ENCODE data around the gene LIF.
A peak's percentile ranks its signal among the peaks of the same experiment; 100 is the strongest.

Gene LIF

DNA sequence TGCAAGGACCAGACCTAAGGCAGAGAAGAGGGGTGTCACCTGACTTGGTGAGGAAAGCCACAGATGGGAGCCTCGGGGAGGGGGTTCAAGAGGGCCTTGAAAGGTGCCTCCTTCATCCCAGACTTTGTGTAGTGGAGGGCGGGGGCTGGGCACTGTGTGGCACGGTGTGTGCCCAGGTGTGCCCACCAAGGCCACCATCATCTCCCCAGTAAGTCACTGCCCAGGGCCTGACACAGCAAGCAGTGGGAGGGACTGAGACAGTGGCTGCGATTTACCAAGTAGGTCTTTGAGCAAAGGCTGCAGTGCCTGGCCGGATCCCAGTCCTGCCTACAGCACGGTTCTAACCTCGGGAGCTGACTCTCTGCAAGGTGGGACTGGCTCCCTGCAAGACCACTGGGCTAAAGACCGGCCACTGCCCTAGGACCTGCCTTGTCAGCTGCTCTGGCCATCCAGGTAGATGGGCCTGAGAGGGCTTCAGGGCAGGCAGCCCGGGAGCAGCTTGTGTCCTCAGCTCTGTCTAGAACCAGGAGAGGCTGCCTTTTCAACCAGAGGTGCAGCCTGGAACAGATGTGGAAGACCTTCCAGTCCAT, 18.7 kb upstream of the LIF start:
- DNase-seq = no peak

DNA sequence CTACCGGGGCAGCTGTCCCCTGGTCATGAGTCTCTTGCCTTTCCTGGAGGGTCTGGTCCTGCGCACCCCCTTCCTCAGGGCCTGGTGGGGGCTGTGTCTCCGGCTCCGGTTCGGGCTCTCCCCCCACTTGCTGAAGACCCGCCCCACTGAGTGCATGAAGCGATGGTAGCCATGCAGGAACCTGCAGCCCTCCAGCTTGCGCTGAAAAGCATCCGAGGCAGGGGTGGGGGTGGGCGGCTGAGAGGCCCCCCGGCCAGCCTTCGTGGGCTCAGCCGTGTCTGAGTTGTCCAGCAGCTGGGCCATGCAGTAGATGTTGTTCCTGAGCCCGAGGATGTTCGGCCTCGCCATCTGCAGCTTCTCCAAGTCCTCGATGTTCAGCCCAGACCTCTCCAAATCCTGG, 17.3 kb upstream of the LIF start:
- no peak for DNase-seq

DNA sequence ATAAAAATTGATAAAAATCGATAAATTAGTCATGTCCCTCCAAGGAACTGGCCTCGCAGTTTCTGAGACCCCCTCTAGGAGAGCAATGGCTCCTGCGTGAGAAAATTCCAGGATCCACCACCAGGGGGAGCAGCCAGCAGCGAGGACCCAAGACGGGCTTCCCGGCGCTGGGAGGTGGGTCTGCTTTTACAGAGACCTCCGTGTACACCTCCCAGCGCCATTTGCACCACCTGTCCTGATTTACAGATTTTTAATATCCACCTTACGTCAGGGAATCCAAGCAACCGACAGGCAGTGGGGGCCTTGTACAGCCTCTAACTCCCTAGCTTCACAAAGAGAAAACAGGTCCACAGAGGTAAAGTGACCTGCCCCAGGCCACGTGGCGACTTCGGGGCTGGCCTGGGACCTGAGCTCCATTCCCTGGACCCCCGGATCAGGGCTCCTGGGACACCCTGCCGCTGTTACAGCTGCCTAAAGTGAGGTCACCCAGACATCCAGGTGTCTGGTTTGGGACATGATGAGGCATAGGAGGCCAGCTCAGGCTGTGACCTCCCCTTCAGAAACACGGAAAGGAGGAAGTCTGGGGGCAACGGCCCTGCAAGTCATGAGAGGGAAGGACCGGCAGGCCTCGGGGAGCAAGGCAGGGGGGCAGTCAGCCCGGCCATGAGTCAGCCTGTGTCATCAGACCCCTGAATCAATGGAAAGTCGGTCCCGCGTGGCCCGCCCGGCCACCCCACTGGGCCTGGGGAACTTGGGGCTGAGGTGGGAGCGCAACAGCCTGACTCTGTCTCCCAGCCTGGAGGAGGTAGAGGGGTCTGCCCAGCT, 16.6 kb upstream of the LIF start:
- DNase-seq = peak in 44 of 51 donors; percentile 12 to 78 (median 47)

DNA sequence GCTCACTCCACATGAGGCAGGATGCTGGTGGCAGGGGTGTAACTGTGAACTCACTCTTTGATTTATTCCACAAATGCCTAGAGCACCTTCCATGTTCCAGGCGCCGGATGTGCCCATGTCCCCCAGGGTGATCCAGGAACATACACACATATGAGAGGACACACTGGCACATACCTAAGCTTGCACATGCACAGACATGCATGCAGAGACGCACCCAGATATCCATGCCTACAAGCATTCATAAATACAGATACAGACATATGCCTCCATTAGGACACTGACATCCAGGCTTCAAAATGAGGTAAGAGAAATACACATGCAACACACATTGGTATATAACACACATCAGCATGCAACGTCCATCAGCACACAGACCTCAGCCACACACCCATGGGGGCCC, 15.6 kb upstream of the LIF start:
- DNase-seq = no peak

DNA sequence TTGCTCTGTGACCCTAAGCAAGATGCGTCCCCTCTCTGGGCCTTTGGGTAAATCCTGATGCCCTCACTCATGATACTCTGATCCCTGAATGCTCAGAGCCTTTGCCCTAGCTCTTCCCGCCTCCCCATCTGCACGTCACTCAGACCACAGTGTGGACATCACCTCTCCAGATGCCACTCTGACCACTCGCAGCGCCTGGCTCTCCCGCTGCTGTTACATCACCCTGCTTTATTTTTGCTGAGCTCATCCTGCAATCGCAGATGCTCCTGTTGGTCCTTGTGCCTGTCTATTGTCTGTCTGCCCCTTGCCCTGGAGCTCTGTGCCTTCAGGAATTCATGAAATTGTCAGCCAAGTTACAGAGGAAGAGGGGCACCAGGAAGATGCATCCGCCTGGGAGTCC, 14.6 kb upstream of the LIF start:
- DNase-seq = no peak

DNA sequence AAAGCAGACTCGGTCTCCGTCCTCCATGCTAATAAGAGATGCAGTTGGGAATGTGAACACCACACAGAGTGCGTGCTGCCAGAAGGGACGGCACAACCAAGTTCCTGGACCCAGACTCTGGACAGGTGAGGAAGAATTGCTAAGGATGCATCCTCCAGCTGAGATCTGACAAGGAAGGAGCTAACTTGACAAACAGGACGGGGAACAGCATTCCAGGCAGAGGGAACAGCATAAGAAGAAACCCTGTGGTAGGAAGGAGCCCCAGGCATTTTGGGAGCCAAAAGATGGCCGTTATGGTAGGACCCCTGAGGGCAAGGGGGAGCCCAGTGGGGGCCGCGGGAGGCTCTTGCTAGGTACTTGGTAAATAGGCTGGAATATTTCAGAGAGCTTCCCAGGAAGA, 14.1 kb upstream of the LIF start:
- DNase-seq = no peak

DNA sequence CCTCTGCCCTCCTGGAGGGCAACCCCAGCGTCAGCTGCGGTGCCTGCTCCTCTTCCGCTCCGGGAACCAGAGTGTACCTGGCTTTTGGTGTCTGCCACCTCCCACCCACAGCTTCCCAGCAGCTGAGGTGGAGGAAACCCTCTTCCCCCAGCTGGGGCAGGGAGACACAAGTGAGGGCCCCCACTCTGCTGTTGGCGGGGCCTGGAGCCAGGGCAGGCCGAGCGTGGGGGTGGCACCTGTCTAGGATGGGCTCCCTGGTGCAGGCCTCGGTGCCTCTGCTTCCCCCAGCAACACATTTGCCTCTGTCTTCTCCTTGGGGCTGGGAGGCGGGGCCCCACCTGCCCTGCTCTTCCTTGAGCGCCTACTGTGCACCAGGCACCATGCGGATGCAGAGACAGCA, 13.7 kb upstream of the LIF start:
- DNase-seq = no peak

DNA sequence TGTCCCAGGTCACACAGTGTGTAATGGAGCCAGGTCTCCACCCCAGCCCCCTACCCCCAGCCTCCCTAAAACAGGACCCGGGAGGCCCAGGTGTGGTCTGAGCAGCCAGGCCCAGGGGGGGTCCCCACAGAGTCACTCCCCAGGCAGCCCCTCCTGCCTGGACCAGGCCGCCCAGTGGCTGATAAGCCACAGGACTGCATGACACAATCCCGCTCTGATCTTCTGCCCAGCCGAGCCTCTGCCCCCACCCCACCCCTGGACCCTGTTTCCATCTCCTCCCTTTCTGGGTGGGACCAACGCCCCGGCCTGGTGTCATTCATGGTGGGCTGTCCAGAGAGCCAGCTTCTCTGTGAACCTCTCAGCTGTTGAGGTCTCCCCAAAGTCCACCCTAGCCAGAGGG, 7.8 kb upstream of the LIF start:
- no peak for DNase-seq

DNA sequence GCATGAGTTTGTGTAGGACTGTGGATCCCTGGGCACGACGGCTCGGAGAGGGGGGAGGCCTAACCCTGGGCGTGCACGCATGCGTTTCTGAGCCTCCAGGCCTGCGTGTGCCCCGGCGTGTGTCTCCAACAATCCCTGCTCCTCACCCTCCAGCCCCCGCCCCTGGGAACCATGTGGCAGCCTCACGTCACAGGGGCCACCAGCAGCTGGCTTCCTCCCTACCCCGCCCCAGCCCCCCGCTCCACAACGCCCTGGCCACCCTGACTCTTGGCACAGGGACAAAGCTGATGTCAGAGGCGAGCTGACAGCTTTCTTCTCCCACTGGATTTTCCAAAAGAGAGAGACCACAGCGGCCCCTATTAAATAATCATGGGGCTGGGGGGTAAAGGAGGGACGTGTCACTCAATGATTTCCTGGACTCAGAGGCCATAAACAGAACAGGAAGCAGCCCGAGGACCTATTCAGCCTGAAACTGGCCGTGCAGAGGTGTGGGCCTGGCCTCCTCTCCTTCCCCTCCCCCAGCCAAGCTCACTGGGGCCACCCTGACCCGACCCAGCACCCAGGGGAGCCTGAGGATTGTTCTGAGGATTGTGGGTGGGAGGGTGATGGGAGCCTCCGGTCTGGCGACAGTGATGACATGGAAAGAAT, 6.8 kb upstream of the LIF start:
- DNase-seq = peak in 42 of 51 donors; percentile 13 to 85 (median 45)

DNA sequence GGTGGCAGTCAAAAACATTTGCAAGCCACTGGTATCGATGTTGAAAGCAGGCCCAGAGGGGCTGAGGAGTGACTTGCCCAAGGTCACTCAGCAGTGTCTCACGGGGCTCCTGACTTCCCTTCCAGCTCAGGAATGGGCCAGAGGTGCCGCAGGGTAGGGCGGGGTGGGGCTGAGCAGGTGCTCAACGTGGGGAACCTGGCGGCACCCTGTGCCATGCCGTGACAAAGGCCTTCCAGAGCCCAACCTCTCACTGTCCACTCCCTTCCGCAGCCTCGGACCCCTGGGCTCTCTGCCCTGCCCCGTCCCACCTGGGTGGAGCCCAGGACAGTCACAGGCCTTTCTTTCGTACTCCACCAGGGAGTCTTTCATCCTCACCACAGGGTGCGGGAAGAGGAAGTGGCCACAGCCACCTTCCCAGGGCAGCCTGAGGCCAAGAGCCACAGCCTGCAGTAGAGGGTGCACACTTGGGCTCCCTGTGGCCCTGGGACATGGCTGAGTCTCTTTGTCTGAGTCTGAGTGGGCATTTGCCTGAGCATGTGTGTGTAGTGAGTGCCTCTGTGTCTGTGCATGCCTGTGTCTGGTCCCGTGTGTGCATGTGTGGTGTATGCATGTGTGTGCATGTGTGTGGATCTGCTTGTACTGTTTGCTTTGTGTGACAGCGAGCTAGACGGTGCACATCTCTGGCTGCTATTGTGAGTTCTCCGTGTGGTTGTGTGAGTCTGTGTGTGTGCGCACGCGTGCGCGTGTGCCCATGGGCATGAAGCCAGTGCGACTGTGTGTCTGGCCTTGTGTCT, 6.0 kb upstream of the LIF start:
- no peak for DNase-seq

DNA sequence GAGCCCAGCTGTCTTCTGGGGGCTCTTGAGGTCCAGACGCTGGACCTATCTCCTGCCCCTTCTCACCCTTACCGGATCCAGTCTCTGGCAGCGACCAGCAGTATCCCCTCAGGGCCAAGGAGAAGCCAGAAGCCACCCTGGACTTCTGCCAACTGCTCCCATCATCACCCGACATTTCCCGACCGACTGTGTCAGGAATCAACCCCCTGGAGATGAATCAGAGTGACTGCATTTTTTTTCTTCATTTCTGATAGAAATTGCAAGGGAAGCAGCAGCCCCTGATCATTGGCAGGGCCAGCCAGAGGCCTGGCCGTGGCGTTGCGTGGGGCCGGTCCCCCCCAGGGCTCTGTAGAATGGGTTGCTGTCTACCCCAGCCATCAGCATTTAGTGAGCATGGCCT, 5.2 kb upstream of the LIF start:
- DNase-seq = no peak

DNA sequence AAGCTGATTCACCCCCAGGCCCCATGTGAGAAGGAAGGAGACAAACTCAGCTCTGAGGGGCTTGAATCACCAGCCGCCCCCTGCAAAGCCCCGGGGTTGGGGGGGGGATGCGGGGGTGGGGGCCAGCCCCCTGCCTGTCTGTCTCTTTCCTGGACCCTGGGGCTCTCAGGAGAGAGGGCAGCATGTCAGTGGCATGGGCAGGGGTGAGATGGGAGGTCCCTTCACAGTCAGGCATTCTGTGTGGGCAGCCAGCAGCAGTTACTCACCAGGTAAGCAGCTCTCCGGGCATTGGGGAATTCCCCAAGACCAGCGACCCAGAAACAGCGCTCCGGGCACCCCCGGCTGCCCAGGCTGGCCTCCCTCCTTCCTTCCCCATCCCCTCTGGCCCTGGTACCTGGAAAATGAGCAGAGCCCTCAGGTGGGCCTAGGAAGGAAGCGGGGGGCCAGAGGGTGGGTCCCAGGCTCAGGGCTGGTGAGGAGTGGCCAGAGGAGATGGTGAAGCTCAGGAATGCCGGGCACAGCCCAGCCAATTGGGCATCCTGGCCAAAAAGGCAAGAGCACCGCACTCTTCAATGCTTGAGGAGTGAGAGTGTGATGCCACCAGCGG, 4.2 kb upstream of the LIF start:
- DNase-seq = no peak

DNA sequence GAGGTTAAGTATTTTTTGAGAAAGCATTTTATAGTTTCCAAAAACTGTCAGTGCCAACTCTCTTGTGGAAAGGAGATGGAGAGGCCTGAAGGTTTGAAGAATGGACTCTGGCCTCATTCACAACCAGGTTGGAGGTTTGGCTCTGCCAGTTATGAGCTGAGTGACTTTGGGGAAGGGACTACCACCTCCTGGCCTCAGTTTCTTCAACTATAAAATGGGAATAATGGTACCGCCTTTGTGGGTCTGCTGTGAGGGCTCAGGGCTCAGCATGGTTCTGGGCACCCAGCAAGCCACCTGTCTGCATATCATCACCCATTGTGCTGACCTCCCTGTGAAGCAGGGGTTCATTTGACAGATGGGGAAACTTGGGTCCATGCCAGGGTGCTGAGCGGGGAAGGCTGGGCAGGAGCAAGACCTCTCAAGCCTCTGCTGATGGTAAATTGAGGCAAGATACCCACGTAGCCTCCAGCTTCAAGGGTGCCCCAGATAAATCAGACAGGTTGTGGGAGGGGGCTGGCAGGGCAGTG, 3.5 kb upstream of the LIF start:
- no peak for DNase-seq

DNA sequence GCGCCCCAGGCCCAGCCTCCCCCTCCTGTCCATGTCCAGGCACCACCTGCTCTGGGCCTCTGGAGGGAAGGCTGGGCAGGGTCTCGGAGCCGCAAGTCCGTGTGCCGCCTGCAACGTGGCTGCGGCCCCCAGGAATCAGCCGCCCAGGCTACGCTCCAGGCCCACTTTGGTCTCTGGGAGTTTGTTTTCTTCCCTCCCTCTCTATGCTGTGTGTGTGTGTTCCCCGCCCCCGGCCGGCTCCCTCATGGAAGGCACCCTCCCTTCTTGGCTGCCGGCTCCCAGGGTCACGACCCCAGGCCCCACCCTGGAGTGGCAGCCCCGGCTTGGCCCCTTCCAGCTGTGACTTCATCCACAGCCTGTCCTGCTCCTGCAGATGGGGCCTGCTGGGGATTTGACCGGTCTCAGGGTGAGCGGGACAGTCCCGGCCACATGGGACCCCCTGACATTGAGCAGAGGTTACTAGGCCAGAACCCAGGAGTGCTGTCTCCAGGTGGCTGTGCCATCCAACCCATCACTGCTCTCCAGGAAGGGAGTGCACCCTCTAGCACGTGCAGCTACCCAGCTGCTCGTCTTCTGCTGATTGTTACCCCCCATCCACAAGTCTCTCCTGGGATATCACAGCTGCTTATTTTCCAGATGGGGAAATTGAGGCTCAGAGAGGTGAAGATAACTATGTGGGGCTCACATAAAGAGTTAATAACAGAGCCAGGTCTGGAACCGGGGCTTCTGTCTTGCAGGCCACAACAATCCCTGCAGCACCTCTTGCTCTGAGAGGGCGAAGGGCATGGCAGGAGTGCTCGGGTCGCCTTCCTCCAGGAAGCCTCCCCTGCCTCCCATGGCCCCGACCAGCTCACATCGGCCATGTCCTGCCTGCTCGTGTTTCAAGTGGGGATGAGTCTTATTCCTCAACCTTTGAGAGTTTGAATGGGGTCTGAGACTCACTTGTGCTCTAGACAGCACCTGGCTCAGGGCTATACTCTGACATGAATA, 2.8 kb upstream of the LIF start:
- no peak for DNase-seq

DNA sequence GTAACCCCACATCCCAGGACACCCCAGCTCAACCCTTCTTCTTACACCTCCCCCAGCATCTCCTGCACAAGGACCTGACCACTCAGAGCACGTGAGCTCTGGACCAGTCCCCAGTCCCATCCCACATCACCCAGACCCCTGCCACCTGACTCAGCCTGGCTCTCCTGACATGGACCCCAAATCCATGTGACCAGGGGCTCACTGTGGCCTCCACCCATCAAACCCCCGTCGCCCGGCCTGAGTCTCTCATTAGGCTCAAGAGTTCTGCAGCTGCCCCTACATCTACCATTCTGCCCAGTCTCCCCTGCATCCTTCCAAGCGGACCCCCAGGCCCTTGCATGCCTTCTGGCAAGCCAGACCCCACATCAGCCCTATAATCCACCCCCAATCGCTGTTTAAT, 1.9 kb upstream of the LIF start:
- DNase-seq = no peak

DNA sequence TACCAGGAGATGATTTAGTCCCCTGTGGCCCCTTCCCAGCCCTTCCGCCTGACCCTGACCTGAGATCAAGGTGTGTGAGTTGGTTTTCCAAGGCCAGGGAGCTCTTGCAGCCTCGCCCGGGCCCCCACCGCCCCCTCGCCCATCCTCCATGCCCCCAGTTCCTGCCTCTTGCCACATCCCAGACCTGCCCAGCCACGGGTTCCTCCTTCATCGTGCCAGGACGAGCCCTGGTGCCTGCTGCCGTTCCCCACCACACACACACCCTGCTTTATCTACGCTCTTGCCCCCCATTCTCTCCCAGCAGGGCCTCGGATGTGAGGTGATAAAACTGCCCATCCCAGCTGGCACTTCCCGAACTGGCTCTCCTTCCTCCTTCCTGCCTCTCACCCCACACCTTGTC, 1.4 kb upstream of the LIF start:
- DNase-seq = no peak

DNA sequence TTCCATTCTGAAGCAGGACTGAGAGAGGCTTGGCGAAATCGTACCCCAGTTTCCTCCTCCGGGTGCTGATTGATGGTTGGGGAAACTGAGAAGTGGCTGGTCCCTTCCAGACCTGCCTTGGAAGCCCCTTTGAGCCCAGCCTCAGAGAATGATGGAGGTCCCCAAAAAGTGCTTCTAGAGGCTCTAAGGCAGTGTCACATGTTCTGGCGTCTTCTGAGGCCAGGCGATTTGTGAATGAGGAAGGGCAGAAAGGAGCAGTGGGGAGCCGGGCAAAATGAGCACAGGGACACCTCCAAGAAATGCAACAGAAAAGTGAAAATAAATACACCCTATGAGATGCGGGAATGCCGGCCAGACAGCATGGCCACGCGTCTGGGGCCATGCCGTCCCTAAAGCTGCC, 1.0 kb upstream of the LIF start:
- no peak for DNase-seq

DNA sequence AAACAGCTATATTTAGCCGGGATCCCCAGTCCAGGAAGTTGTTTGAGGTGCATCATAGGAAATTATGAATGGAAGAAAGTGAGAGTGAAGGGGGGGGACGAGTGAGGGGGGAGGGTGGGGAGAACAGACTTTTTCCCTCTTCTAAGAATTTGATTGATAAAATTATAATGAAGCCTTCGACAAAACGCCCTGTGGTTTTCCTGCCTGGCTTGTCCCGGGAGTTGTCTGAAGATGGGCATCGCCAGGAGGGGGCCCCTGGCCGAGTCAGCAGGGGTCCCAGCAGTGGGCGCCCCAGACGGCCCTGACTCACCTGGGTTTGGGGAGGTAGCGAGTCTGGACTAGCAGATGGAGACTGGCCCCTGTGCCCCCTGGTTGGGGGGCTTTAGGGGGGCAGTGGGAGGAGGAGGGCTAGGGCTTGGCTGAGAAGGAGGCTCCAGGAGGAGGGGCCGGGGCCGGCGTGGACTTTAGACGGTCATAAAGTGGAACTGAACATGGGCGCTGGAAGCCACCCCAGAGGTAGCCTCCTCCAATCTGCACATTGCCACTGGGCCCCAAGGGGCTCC, 336 bp upstream of the LIF start:
- no peak for DNase-seq

DNA sequence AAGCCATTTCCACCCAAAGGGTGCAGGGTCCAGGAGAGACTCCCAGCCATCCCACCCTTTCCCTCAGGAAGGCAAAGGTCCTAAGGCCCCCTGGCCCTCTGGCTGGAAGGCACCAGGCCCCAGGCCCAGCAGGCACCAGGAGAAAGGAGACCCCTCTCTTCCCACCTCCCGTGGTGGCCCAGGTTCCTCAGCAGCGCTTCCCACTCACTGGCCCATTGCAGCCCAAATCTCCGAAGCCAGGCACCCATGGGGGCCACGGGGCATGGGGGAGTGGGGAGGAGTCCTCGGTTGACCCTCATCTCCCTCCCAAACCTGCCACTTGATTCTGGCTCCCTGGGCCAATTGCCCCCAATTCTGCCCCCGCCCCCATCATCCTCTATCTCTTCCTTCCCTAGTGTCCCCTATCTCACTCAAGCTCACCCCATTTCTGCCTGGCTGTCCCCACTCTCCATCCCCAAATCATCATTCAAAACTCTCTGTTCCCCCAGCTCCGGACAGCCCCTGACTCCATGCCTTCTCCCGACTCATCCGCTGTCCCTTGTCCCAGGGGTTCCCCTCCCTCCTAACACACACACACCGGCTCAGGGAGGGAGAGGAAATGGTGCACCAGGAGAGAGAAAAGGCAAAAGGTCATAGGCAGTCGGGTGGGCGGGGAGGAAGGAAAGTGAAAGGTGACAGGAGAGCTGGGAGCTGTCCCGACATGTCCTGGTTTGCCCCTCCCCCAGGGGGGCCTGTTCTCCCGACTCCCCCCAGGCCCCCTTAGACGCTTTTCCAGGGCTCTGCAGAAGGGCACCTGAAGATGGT, 1.2 kb downstream of the LIF start:
- DNase-seq = no peak
